HCT116 (cell line): ENCODE measurements around the gene CCDC85B. TPM values are rescaled to one million over a fixed set of nuclear protein-coding genes. Genes with fewer than 3 reads are reported as not detected.

Source experiments
- ATAC-seq: fragments of 200-7000 bp; cut with Tn5 transposase; 2 replicates; pipeline ENCODE4 v1.9.1; 2020; ENCODE audit warnings: mild to moderate bottlenecking, moderate library complexity
- BruUV-seq: library from RNA; stranded (reverse); fragments of 400-500 nt; replicated peaks from 2 replicates; lab custom pipeline; 2021; lab: Mats Ljungman, UMichigan
- CTCF ChIA-PET: fragments of 300-600 bp; sonication (Branson Sonifier 250); formaldehyde crosslinking; loops from one replicate; lab custom pipeline; 2021; ENCODE audit warnings: antibody characterized with exemption; lab: Charles Lee
- POLR2A ChIA-PET: fragments of 300-600, 350-600 bp; sonication (Branson Sonifier 250); formaldehyde crosslinking; loops from one replicate; lab custom pipeline; 2021; ENCODE audit warnings: antibody characterized with exemption; lab: Charles Lee
- RAD21 ChIA-PET, 2 experiments: fragments of 300-600 bp; sonication (Branson Sonifier 250); formaldehyde crosslinking; loops; one replicate each; lab custom pipeline; 2023; ENCODE audit warnings: low total read pairs in 2 of 2; ENCODE audit not compliant: uncharacterized antibody in 2 of 2, unreplicated experiment in 2 of 2, low non-redundant PET in 1 of 2; lab: Charles Lee
- DNase-seq: peaks from one replicate; pipeline ENCODE4 v3.0.0-alpha.2; 2010; ENCODE audit warnings: low read depth, low spot score
- H2AFZ ChIP-seq: fragments of 200-600 bp; shearing (Covaris generic), sonication (generic); 2 replicates; pipeline ENCODE4 v1.6.1; 2017; ENCODE audit warnings: low read depth, mixed run types, mixed read lengths, antibody characterized with exemption, low read length; ENCODE audit not compliant: poor library complexity, severe bottlenecking
- H3K27ac ChIP-seq: 2 replicates; pipeline ENCODE4 v1.5.1; 2012; ENCODE audit warnings: low read depth, low read length
- H3K27me3 ChIP-seq: fragments of 200-600 bp; sonication (generic); 2 replicates; pipeline ENCODE4 v1.6.1; 2016; ENCODE audit warnings: mixed run types, low read length, mixed read lengths; ENCODE audit not compliant: insufficient read depth
- H3K36me3 ChIP-seq, 2 experiments: fragments of 200-500 bp in 1 of 2; fragments of 200-600 bp in 1 of 2; sonication (Bioruptor generic) in 1 of 2; sonication (generic) in 1 of 2; 2 replicates each; pipeline versions ENCODE4 v1.5.1 to v1.6.1; 2014 to 2016; ENCODE audit warnings: low read length in 2 of 2, inconsistent platforms in 1 of 2, mixed read lengths in 1 of 2, mixed run types in 1 of 2; ENCODE audit not compliant: insufficient read depth in 2 of 2, control insufficient read depth in 1 of 2
- H3K4me1 ChIP-seq, 2 experiments: fragments of 200-600 bp in 1 of 2; sonication (generic) in 1 of 2; 2 replicates each; pipeline versions ENCODE4 v1.5.1 to v1.6.1; 2012 to 2017; ENCODE audit warnings: low read length in 2 of 2, inconsistent platforms in 1 of 2, mild to moderate bottlenecking in 1 of 2, mixed read lengths in 1 of 2, mixed run types in 1 of 2, moderate library complexity in 1 of 2; ENCODE audit not compliant: insufficient read depth in 2 of 2, control insufficient read depth in 1 of 2
- H3K4me2 ChIP-seq: fragments of 200-600 bp; sonication (generic); 2 replicates; pipeline ENCODE4 v1.6.1; 2017; ENCODE audit warnings: mixed run types, low read length, mixed read lengths
- H3K4me3 ChIP-seq, 2 experiments: fragments of 200-600 bp in 1 of 2; sonication (generic) in 1 of 2; replicated peaks in 1 of 2; 2 replicates each; pipeline ENCODE4 v1.5.1; 2011 to 2016; ENCODE audit warnings: low read length in 2 of 2, control low read depth in 1 of 2, low read depth in 1 of 2, mild to moderate bottlenecking in 1 of 2, mixed read lengths in 1 of 2, mixed run types in 1 of 2
- H3K79me2 ChIP-seq: fragments of 200-600 bp; sonication (generic); 2 replicates; pipeline ENCODE4 v1.6.1; 2017; ENCODE audit warnings: mild to moderate bottlenecking, mixed run types, low read length, moderate library complexity, mixed read lengths; ENCODE audit not compliant: insufficient read depth
- H3K9ac ChIP-seq: fragments of 200-600 bp; sonication (generic); 2 replicates; pipeline ENCODE4 v1.6.1; 2016; ENCODE audit warnings: low read length, mixed read lengths
- H3K9me2 ChIP-seq: fragments of 200-600 bp; sonication (generic), shearing (Covaris generic); 2 replicates; pipeline ENCODE4 v1.6.1; 2017; ENCODE audit warnings: mixed run types, mild to moderate bottlenecking, moderate library complexity; ENCODE audit not compliant: insufficient read depth
- H3K9me3 ChIP-seq, 2 experiments: fragments of 200-500 bp in 1 of 2; fragments of 200-600 bp in 1 of 2; sonication (Bioruptor generic) in 1 of 2; sonication (generic) in 1 of 2; 2 replicates each; pipeline ENCODE4 v1.6.1; 2014 to 2017; ENCODE audit warnings: low read length in 2 of 2, mixed read lengths in 2 of 2, inconsistent platforms in 1 of 2, low read depth in 1 of 2, mild to moderate bottlenecking in 1 of 2, mixed run types in 1 of 2, moderate library complexity in 1 of 2; ENCODE audit not compliant: control insufficient read depth in 1 of 2, insufficient read depth in 1 of 2
- H4K20me1 ChIP-seq: fragments of 200-600 bp; sonication (generic), shearing (Covaris generic); 2 replicates; pipeline ENCODE4 v1.6.1; 2017; ENCODE audit warnings: mixed run types, mild to moderate bottlenecking, moderate library complexity; ENCODE audit not compliant: insufficient read depth
- EGR1 ChIP-seq: IDR thresholded peaks from 2 replicates; pipeline ENCODE4 v1.6.1; 2012; ENCODE audit warnings: low read depth
- ELF1 ChIP-seq: IDR thresholded peaks from 2 replicates; pipeline ENCODE4 v1.6.1; 2012; ENCODE audit warnings: low read depth, borderline replicate concordance
- EZH2phosphoT487 ChIP-seq: fragments of 200-600 bp; IDR thresholded peaks from 2 replicates; pipeline ENCODE4 v1.6.1; 2018; ENCODE audit warnings: antibody characterized with exemption, borderline replicate concordance
- JUND ChIP-seq: IDR thresholded peaks from 2 replicates; pipeline ENCODE4 v1.6.1; 2012
- MAX ChIP-seq: IDR thresholded peaks from 2 replicates; pipeline ENCODE4 v1.6.1; 2012
- POLR2AphosphoS5 ChIP-seq: IDR thresholded peaks from 2 replicates; pipeline ENCODE4 v1.6.1; 2011; ENCODE audit warnings: mild to moderate bottlenecking, low read depth, low read length, moderate library complexity
- REST ChIP-seq: IDR thresholded peaks from 2 replicates; pipeline ENCODE4 v1.6.1; 2012; ENCODE audit warnings: low read depth
- SIN3A ChIP-seq: IDR thresholded peaks from 2 replicates; pipeline ENCODE4 v1.6.1; 2012; ENCODE audit warnings: low read depth
- SP1 ChIP-seq: IDR thresholded peaks from 2 replicates; pipeline ENCODE4 v1.6.1; 2012; ENCODE audit warnings: low read depth
- SRF ChIP-seq: IDR thresholded peaks from 2 replicates; pipeline ENCODE4 v1.6.1; 2012; ENCODE audit warnings: low read depth
- TCF7L2 ChIP-seq: IDR thresholded peaks from 2 replicates; pipeline ENCODE4 v1.7.0; 2011; ENCODE audit warnings: borderline replicate concordance, inconsistent platforms; ENCODE audit not compliant: insufficient read depth, insufficient read length; ENCODE audit errors: extremely low read depth
- YY1 ChIP-seq: IDR thresholded peaks from 2 replicates; pipeline ENCODE4 v1.6.1; 2011; ENCODE audit warnings: low read length, low read depth, moderate library complexity, mild to moderate bottlenecking; ENCODE audit not compliant: insufficient replicate concordance; ENCODE audit errors: extremely low read depth
- ZNF274 ChIP-seq: fragments of 200-500 bp; sonication (Bioruptor generic); IDR thresholded peaks from 2 replicates; pipeline ENCODE4 v1.6.1; 2014; ENCODE audit warnings: mild to moderate bottlenecking, low read depth, low read length, inconsistent platforms
- intact Hi-C: fragments of 100-400 bp; cut with micrococcal nuclease; formaldehyde crosslinking; loops from 2 replicates; pipeline ENCODE4 v1.10.0; 2022
- total RNA-seq: library from RNA; stranded (reverse); gene quantifications from one replicate; pipeline ENCODE4 v1.2.1, GENCODE V29; 2021; ENCODE audit not compliant: unreplicated experiment
- TF ChIP-seq, protein P1 (sequence below): IDR thresholded peaks from 2 replicates; pipeline ENCODE4 v1.6.1; 2011; ENCODE audit warnings: mild to moderate bottlenecking, low read length, moderate library complexity; ENCODE audit not compliant: insufficient replicate concordance; ENCODE audit errors: extremely low read depth
- TF ChIP-seq, protein P2 (sequence below), 3 experiments: fragments of 200-600 bp in 1 of 3; sonication (generic) in 1 of 3; IDR thresholded peaks in 2 of 3; conservative IDR thresholded peaks in 1 of 3; 2 replicates each; pipeline ENCODE4 v1.5.1; 2012 to 2017; ENCODE audit warnings: low read depth in 2 of 3, low read length in 2 of 3, antibody characterized with exemption in 1 of 3, borderline replicate concordance in 1 of 3, control low read depth in 1 of 3, mild to moderate bottlenecking in 1 of 3, mixed read lengths in 1 of 3, mixed run types in 1 of 3, moderate library complexity in 1 of 3; ENCODE audit not compliant: insufficient read depth in 1 of 3
- TF ChIP-seq, protein P3 (sequence below): IDR thresholded peaks from 2 replicates; pipeline ENCODE4 v1.6.1; 2012

CCDC85B gene
- total RNA-seq, 1 experiment from 2014 or later = 84.3 TPM

- DNase-seq (no peak), ATAC-seq (no peak)
- BruUV-seq = no TSS peak
- POLR2A ChIA-PET = no interaction called here
- no peaks in the 10 kb centered on the region for H3K9me2 ChIP-seq
- no peak overlapping the region for H2AFZ ChIP-seq
- peaks cover 17 to 30% of the 10 kb centered on the region in 2 experiments for H3K4me1 ChIP-seq
- H3K9me3 ChIP-seq = no peaks in the 10 kb centered on the region
- peaks cover 7 to 18% of the 10 kb centered on the region in 2 experiments; a peak in 3 of 4 replicates for H3K36me3 ChIP-seq
- H3K27me3 ChIP-seq = no peaks in the 10 kb centered on the region
- intact Hi-C loops = no loop called here
- H3K4me2 ChIP-seq = no peak overlapping the region
- CTCF ChIA-PET = no interaction called here
- no peak overlapping the region; the same call in 1 of the 2 replicates for H3K27ac ChIP-seq
- H3K9ac ChIP-seq = no peak overlapping the region
- H4K20me1 ChIP-seq = no peaks in the 10 kb centered on the region
- H3K4me3 ChIP-seq = no peak overlapping the region
- RAD21 ChIA-PET = no interaction called here
- TF ChIP-seq, protein P1, sequence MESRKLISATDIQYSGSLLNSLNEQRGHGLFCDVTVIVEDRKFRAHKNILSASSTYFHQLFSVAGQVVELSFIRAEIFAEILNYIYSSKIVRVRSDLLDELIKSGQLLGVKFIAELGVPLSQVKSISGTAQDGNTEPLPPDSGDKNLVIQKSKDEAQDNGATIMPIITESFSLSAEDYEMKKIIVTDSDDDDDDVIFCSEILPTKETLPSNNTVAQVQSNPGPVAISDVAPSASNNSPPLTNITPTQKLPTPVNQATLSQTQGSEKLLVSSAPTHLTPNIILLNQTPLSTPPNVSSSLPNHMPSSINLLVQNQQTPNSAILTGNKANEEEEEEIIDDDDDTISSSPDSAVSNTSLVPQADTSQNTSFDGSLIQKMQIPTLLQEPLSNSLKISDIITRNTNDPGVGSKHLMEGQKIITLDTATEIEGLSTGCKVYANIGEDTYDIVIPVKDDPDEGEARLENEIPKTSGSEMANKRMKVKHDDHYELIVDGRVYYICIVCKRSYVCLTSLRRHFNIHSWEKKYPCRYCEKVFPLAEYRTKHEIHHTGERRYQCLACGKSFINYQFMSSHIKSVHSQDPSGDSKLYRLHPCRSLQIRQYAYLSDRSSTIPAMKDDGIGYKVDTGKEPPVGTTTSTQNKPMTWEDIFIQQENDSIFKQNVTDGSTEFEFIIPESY = no peak
- TF ChIP-seq EGR1 (no peak), YY1 (no peak), TCF7L2 (no peak), JUND (no peak), MAX (no peak), ELF1 (no peak), SRF (no peak), REST (no peak), EZH2phosphoT487 (no peak), SP1 (no peak), POLR2AphosphoS5 (no peak), ZNF274 (no peak), SIN3A (no peak)
- TF ChIP-seq, protein P2, sequence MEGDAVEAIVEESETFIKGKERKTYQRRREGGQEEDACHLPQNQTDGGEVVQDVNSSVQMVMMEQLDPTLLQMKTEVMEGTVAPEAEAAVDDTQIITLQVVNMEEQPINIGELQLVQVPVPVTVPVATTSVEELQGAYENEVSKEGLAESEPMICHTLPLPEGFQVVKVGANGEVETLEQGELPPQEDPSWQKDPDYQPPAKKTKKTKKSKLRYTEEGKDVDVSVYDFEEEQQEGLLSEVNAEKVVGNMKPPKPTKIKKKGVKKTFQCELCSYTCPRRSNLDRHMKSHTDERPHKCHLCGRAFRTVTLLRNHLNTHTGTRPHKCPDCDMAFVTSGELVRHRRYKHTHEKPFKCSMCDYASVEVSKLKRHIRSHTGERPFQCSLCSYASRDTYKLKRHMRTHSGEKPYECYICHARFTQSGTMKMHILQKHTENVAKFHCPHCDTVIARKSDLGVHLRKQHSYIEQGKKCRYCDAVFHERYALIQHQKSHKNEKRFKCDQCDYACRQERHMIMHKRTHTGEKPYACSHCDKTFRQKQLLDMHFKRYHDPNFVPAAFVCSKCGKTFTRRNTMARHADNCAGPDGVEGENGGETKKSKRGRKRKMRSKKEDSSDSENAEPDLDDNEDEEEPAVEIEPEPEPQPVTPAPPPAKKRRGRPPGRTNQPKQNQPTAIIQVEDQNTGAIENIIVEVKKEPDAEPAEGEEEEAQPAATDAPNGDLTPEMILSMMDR (IDR thresholded peaks at IDR 0.05 in 2 of 3, conservative IDR thresholded peaks at IDR 0.05 in 1 of 3; ENCODE audit: borderline replicate concordance in 1 of 3, insufficient read depth in 1 of 3, low read depth in 2 of 3, low read length in 2 of 3) = no peak
- TF ChIP-seq, protein P3, sequence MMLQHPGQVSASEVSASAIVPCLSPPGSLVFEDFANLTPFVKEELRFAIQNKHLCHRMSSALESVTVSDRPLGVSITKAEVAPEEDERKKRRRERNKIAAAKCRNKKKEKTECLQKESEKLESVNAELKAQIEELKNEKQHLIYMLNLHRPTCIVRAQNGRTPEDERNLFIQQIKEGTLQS = no peak
- peaks cover 22% of the 10 kb centered on the region for H3K79me2 ChIP-seq
Measured at GRCh38 chr11:65862941-65863888, 27.3 kb upstream of the CCDC85B start.
